C4-2B (cell line): ENCODE data around the gene SOX15.

Source experiments
- CTCF ChIP-seq: fragments of 450-650 bp; conservative IDR thresholded peaks from 2 replicates; pipeline ENCODE4 v1.5.1; 2017; ENCODE audit warnings: mild to moderate bottlenecking
- ZFX ChIP-seq: fragments of 450-650 bp; IDR thresholded peaks from 2 replicates; pipeline ENCODE4 v1.6.1; 2017

GRCh38 chr17:7558544-7559319 is 31.2 kb downstream of the SOX15 start, which contains the start of gene TNFSF13:
- TF ChIP-seq CTCF (no peak), ZFX (no peak)
